A673 (cell line): ENCODE results near the gene FAM120A. TPM values are rescaled to one million over a fixed set of nuclear protein-coding genes. Genes with fewer than 3 reads are reported as not detected.

Experiments used
- BruUV-seq: library from RNA; stranded (reverse); fragments of 400-500 nt; replicated peaks from 2 replicates; lab custom pipeline; 2021; lab: Mats Ljungman, UMichigan
- CTCF ChIA-PET: fragments of 300-600 bp; sonication (Branson Sonifier 250); formaldehyde crosslinking; loops from one replicate; lab custom pipeline; 2022; ENCODE audit warnings: antibody characterized with exemption; lab: Charles Lee
- POLR2A ChIA-PET: fragments of 300-600 bp; sonication (Branson Sonifier 250); formaldehyde crosslinking; loops from one replicate; lab custom pipeline; 2022; ENCODE audit warnings: antibody characterized with exemption; ENCODE audit not compliant: low non-redundant PET; lab: Charles Lee
- DNase-seq: peaks from one replicate; pipeline ENCODE4 v3.0.0-alpha.2; 2015; ENCODE audit warnings: low spot score
- H3K27ac ChIP-seq: fragments of 200-600 bp; sonication (generic); 2 replicates; pipeline ENCODE4 v1.5.1; 2016; ENCODE audit warnings: mixed run types, low read depth, mild to moderate bottlenecking, mixed read lengths, antibody characterized with exemption, low read length; ENCODE audit not compliant: poor library complexity, severe bottlenecking
- H3K27me3 ChIP-seq: fragments of 200-600 bp; sonication (generic); replicated peaks from 2 replicates; pipeline ENCODE4 v1.6.1; 2017; ENCODE audit warnings: mixed run types, low read depth, mild to moderate bottlenecking, mixed read lengths, antibody characterized with exemption, low read length; ENCODE audit not compliant: insufficient read depth, poor library complexity
- H3K36me3 ChIP-seq: fragments of 200-600 bp; sonication (generic); 2 replicates; pipeline ENCODE4 v1.6.1; 2016; ENCODE audit warnings: mixed run types, mild to moderate bottlenecking, mixed read lengths, antibody characterized with exemption, low read length; ENCODE audit not compliant: insufficient read depth, poor library complexity, severe bottlenecking
- H3K4me1 ChIP-seq: fragments of 200-600 bp; sonication (generic); 2 replicates; pipeline ENCODE4 v1.6.1; 2017; ENCODE audit warnings: mixed run types, mild to moderate bottlenecking, mixed read lengths, antibody characterized with exemption, low read length; ENCODE audit not compliant: insufficient read depth, poor library complexity, severe bottlenecking
- H3K4me3 ChIP-seq: fragments of 200-600 bp; sonication (generic); 2 replicates; pipeline ENCODE4 v1.5.1; 2016; ENCODE audit warnings: low read depth, mixed run types, mild to moderate bottlenecking, mixed read lengths, low read length; ENCODE audit not compliant: poor library complexity, severe bottlenecking
- H3K9me3 ChIP-seq: fragments of 200-600 bp; sonication (generic); 2 replicates; pipeline ENCODE4 v1.6.1; 2016; ENCODE audit warnings: mixed run types, low read depth, mild to moderate bottlenecking, mixed read lengths, antibody characterized with exemption, low read length; ENCODE audit not compliant: poor library complexity, severe bottlenecking
- CTCF ChIP-seq: fragments of 300-800, 200-600 bp; sonication (generic); conservative IDR thresholded peaks from 2 replicates; pipeline ENCODE4 v1.5.1; 2017; ENCODE audit warnings: low read depth, mild to moderate bottlenecking, antibody characterized with exemption, low read length, moderate library complexity, mixed read lengths
- EZH2 ChIP-seq: fragments of 200-600 bp; sonication (generic); IDR thresholded peaks from 2 replicates; pipeline ENCODE4 v1.6.1; 2017; ENCODE audit warnings: borderline replicate concordance, low read depth, mild to moderate bottlenecking, mixed read lengths, antibody characterized with exemption, low read length; ENCODE audit not compliant: poor library complexity, severe bottlenecking
- intact Hi-C: fragments of 100-400 bp; cut with micrococcal nuclease; formaldehyde crosslinking; loops from one replicate; pipeline ENCODE4 v1.10.0; 2022; ENCODE audit not compliant: unreplicated experiment
- total RNA-seq: library from RNA; stranded (reverse); gene quantifications from 2 replicates; pipeline ENCODE4 v1.2.3, GENCODE V29; 2021

Gene FAM120A
- total RNA-seq, 1 experiment from 2014 or later: 91.0 TPM

GRCh38 chr9:93491593-93492232 lies 40.2 kb downstream of the FAM120A start:
- DNase-seq: no peak
- H3K27me3 ChIP-seq: no peaks in the 10 kb centered on the region
- H3K9me3 ChIP-seq: no peaks in the 10 kb centered on the region
- H3K4me1 ChIP-seq: no peaks in the 10 kb centered on the region
- no TSS peak for BruUV-seq
- intact Hi-C loops: no loop called here
- H3K27ac ChIP-seq: no peak overlapping the region
- no peaks in the 10 kb centered on the region for H3K36me3 ChIP-seq
- TF ChIP-seq CTCF: no peak
- CTCF ChIA-PET: no interaction called here
- POLR2A ChIA-PET: no interaction called here
- no peak overlapping the region for H3K4me3 ChIP-seq

GRCh38 chr9:93492327-93492726 lies 40.8 kb downstream of the FAM120A start:
- BruUV-seq: no TSS peak
- no peak for TF ChIP-seq EZH2
- TF ChIP-seq CTCF: no peak
- ChIA-PET CTCF (no interaction called here), POLR2A (no interaction called here)
- intact Hi-C loops: no loop called here
- Histone ChIP-seq H3K4me1 (no peaks in the 10 kb centered on the region), H3K4me3 (no peak overlapping the region), H3K9me3 (no peaks in the 10 kb centered on the region), H3K36me3 (peaks cover 6% of the 10 kb centered on the region), H3K27me3 (no peaks in the 10 kb centered on the region), H3K27ac (no peak overlapping the region)
- no peak for DNase-seq

- Histone ChIP-seq H3K4me1 (no peaks in the 10 kb centered on the region), H3K9me3 (no peaks in the 10 kb centered on the region), H3K36me3 (peaks cover 18% of the 10 kb centered on the region), H3K4me3 (no peak overlapping the region), H3K27ac (no peak overlapping the region), H3K27me3 (no peaks in the 10 kb centered on the region)
- TF ChIP-seq EZH2: no peak
- TF ChIP-seq CTCF: no peak
- BruUV-seq: no TSS peak
- no peak for DNase-seq
- CTCF ChIA-PET: no interaction called here
- POLR2A ChIA-PET: no interaction called here
- intact Hi-C loops: no loop called here
Observed at GRCh38 chr9:93493949-93494348, 42.5 kb downstream of the FAM120A start.
